Osteocyte (in vitro differentiated cells): ENCODE measurements around the gene SOX5. TPM values are rescaled to one million over a fixed set of nuclear protein-coding genes. Genes with fewer than 3 reads are reported as not detected.

Source experiments
- DNase-seq: peaks from one replicate; pipeline ENCODE4 v3.0.0; 2021; ENCODE audit warnings: mixed read lengths; ENCODE audit not compliant: unreplicated experiment; ENCODE audit errors: extremely low spot score
- H3K27ac Mint-ChIP-seq: one replicate; pipeline ENCODE4 v1.8.0; 2021; ENCODE audit warnings: mild to moderate bottlenecking, mixed read lengths; ENCODE audit not compliant: unreplicated experiment
- H3K27me3 Mint-ChIP-seq: one replicate; pipeline ENCODE4 v1.8.0; 2021; ENCODE audit warnings: mixed read lengths; ENCODE audit not compliant: unreplicated experiment
- H3K36me3 Mint-ChIP-seq: one replicate; pipeline ENCODE4 v1.8.0; 2021; ENCODE audit warnings: mixed read lengths; ENCODE audit not compliant: unreplicated experiment
- H3K4me1 Mint-ChIP-seq: one replicate; pipeline ENCODE4 v1.8.0; 2021; ENCODE audit warnings: mixed read lengths; ENCODE audit not compliant: unreplicated experiment
- H3K4me3 Mint-ChIP-seq: one replicate; pipeline ENCODE4 v1.8.0; 2021; ENCODE audit warnings: mild to moderate bottlenecking, moderate library complexity, mixed read lengths; ENCODE audit not compliant: unreplicated experiment
- H3K9me3 Mint-ChIP-seq: one replicate; pipeline ENCODE4 v1.8.0; 2021; ENCODE audit warnings: mixed read lengths; ENCODE audit not compliant: unreplicated experiment
- CTCF ChIP-seq: fragments of 200-600 bp; sonication (generic); IDR thresholded peaks from 2 replicates; pipeline ENCODE4 v1.5.0; 2021; ENCODE audit warnings: antibody characterized with exemption, mild to moderate bottlenecking, moderate library complexity
- total RNA-seq: library from RNA; stranded (reverse); gene quantifications from 2 replicates; pipeline ENCODE4 v1.2.1, GENCODE V29; 2021

Gene SOX5
- total RNA-seq, 1 donor from 2014 or later = 6.3 TPM

- H3K36me3 Mint-ChIP-seq = no peaks in the 10 kb centered on the region
- no peak overlapping the region for H3K27ac Mint-ChIP-seq
- no peaks in the 10 kb centered on the region for H3K27me3 Mint-ChIP-seq
- no peaks in the 10 kb centered on the region for H3K9me3 Mint-ChIP-seq
- no peaks in the 10 kb centered on the region for H3K4me1 Mint-ChIP-seq
- TF ChIP-seq CTCF = no peak
- DNase-seq = no peak
- H3K4me3 Mint-ChIP-seq = no peak overlapping the region
Measured at GRCh38 chr12:23666866-23667265, 282.6 kb downstream of the SOX5 start.

GRCh38 chr12:23662966-23663365, 286.5 kb downstream of the SOX5 start:
- H3K9me3 Mint-ChIP-seq = no peaks in the 10 kb centered on the region
- no peak for TF ChIP-seq CTCF
- H3K36me3 Mint-ChIP-seq = no peaks in the 10 kb centered on the region
- no peak overlapping the region for H3K27ac Mint-ChIP-seq
- no peak for DNase-seq
- H3K4me3 Mint-ChIP-seq = no peak overlapping the region
- no peaks in the 10 kb centered on the region for H3K27me3 Mint-ChIP-seq
- no peaks in the 10 kb centered on the region for H3K4me1 Mint-ChIP-seq

DNA sequence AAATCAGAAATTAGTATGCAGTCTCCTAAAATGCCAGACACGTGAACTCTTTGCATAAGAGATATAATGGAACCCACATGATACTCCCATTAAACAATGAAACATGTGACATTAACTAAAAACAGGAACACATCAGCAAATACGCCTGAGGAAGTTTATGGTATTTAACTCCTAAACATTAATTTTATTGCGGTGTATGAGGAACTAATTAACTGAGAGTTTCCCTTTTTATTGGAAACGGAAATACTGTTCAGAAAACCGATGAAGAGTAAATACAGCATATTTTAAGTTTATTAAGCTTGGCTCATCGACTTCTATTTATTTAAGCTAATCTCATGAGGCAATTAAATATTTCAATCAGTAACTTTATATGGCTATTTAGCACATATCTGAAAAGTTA, 290.3 kb downstream of the SOX5 start:
- DNase-seq = no peak
- TF ChIP-seq CTCF = no peak
- H3K36me3 Mint-ChIP-seq = no peaks in the 10 kb centered on the region
- no peak overlapping the region for H3K27ac Mint-ChIP-seq
- H3K4me3 Mint-ChIP-seq = no peak overlapping the region
- peaks cover 3% of the 10 kb centered on the region for H3K9me3 Mint-ChIP-seq
- no peaks in the 10 kb centered on the region for H3K27me3 Mint-ChIP-seq
- H3K4me1 Mint-ChIP-seq = no peaks in the 10 kb centered on the region

- Mint-ChIP-seq H3K9me3 (peaks cover 3% of the 10 kb centered on the region), H3K27me3 (no peaks in the 10 kb centered on the region), H3K27ac (no peak overlapping the region), H3K4me3 (no peak overlapping the region), H3K4me1 (no peaks in the 10 kb centered on the region), H3K36me3 (no peaks in the 10 kb centered on the region)
- no peak for TF ChIP-seq CTCF
- no peak for DNase-seq
Measured at GRCh38 chr12:23657598-23657997, 291.9 kb downstream of the SOX5 start.

DNA sequence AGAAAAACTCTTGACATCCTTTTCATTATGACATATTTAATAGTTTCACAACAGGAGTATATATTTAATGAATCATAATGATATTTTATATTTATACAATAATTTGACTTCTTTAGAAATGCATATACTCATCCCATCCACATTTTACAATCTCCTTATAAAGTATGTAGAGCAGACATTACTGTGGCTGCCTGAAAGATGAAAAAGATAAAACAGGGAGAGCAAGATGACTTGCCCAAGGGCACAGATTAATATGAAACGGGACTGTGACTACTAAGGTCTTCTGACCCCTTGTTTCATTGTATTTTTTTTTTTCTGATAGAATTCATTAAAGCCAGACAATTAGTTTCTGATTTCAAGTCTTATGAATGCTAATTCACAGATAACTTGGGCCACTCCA, 293.6 kb downstream of the SOX5 start:
- Mint-ChIP-seq H3K9me3 (peaks cover 8% of the 10 kb centered on the region), H3K4me1 (no peaks in the 10 kb centered on the region), H3K4me3 (no peak overlapping the region), H3K27me3 (no peaks in the 10 kb centered on the region), H3K27ac (no peak overlapping the region), H3K36me3 (no peaks in the 10 kb centered on the region)
- DNase-seq = no peak
- TF ChIP-seq CTCF = no peak
